Liver (tissue), 2 donors: ENCODE results near the gene KDM4D.

Experiments
- TF ChIP-seq, protein P1 (sequence below): IDR thresholded peaks from 2 replicates; pipeline ENCODE4 v1.6.1; 2016; ENCODE audit warnings: antibody characterized with exemption
- TF ChIP-seq, protein P2 (sequence below): fragments of 150-350 bp; IDR thresholded peaks from 2 replicates; pipeline ENCODE4 v1.5.1; 2017; ENCODE audit warnings: improper control_type of control experiment, low read depth, low read length; ENCODE audit not compliant: missing input control
- donor health status: healthy.

DNA sequence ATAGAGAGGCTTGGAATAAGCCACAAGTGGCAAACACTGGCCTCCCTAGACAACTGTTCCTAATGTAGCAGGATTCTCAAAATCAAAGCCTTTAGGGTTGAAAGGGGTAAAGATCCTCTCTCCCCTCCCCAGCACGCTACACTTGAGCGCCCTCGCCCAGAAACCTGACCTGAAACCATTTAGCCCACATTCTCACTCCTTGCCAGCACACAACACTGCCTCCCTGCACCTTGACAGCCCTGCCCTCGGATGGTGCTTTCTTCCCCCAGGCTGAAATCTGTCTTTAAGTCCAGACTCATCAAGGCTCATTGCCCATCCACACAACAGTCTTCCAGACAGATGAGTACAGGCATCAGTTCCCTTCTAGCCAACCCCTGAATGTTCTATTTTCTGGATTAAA is 26.7 kb upstream of the KDM4D start:
- TF ChIP-seq, protein P1, sequence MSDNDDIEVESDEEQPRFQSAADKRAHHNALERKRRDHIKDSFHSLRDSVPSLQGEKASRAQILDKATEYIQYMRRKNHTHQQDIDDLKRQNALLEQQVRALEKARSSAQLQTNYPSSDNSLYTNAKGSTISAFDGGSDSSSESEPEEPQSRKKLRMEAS = no peak
- TF ChIP-seq, protein P2, sequence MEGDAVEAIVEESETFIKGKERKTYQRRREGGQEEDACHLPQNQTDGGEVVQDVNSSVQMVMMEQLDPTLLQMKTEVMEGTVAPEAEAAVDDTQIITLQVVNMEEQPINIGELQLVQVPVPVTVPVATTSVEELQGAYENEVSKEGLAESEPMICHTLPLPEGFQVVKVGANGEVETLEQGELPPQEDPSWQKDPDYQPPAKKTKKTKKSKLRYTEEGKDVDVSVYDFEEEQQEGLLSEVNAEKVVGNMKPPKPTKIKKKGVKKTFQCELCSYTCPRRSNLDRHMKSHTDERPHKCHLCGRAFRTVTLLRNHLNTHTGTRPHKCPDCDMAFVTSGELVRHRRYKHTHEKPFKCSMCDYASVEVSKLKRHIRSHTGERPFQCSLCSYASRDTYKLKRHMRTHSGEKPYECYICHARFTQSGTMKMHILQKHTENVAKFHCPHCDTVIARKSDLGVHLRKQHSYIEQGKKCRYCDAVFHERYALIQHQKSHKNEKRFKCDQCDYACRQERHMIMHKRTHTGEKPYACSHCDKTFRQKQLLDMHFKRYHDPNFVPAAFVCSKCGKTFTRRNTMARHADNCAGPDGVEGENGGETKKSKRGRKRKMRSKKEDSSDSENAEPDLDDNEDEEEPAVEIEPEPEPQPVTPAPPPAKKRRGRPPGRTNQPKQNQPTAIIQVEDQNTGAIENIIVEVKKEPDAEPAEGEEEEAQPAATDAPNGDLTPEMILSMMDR = no peak
